ENCODE results near the gene SH3RF3. TPM values are rescaled to one million over a fixed set of nuclear protein-coding genes. Genes with fewer than 3 reads are reported as not detected.

Gene SH3RF3
- total and polyA plus RNA-seq, 10 of the 15 experiments (the other 5 are each of a cell fraction or from before 2014, with no cell fraction given): 0.08 to 8.8 (median 2.3) TPM

GRCh38 chr2:109507828-109508227 lies 378.8 kb downstream of the SH3RF3 start:
- no TSS peak for BruUV-seq (replicated peaks)
- TF ChIP-seq NFIC (IDR thresholded peaks at IDR 0.05; ENCODE audit: low read depth, low read length) (no peak), IRF3 (IDR thresholded peaks at IDR 0.05) (no peak), HDAC2 (IDR thresholded peaks at IDR 0.05) (no peak), CEBPB (IDR thresholded peaks at IDR 0.05; ENCODE audit: borderline replicate concordance in 1 of 2, low read depth in 2 of 2, low read length in 2 of 2) (no peak), IKZF1 (conservative IDR thresholded peaks at IDR 0.05) (no peak), NFXL1 (IDR thresholded peaks at IDR 0.05; ENCODE audit: borderline replicate concordance) (no peak), POLR2A (IDR thresholded peaks at IDR 0.05; ENCODE audit: low read depth, low read length) (no peak), YBX1 (IDR thresholded peaks at IDR 0.05) (no peak), SMAD1 (IDR thresholded peaks at IDR 0.05; ENCODE audit: low read depth, partially characterized antibody) (no peak), SUZ12 (IDR thresholded peaks at IDR 0.05; ENCODE audit: unreplicated experiment) (no peak)
- TF ChIP-seq, protein P1, sequence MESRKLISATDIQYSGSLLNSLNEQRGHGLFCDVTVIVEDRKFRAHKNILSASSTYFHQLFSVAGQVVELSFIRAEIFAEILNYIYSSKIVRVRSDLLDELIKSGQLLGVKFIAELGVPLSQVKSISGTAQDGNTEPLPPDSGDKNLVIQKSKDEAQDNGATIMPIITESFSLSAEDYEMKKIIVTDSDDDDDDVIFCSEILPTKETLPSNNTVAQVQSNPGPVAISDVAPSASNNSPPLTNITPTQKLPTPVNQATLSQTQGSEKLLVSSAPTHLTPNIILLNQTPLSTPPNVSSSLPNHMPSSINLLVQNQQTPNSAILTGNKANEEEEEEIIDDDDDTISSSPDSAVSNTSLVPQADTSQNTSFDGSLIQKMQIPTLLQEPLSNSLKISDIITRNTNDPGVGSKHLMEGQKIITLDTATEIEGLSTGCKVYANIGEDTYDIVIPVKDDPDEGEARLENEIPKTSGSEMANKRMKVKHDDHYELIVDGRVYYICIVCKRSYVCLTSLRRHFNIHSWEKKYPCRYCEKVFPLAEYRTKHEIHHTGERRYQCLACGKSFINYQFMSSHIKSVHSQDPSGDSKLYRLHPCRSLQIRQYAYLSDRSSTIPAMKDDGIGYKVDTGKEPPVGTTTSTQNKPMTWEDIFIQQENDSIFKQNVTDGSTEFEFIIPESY (IDR thresholded peaks at IDR 0.05): no peak
- TF ChIP-seq, protein P2, sequence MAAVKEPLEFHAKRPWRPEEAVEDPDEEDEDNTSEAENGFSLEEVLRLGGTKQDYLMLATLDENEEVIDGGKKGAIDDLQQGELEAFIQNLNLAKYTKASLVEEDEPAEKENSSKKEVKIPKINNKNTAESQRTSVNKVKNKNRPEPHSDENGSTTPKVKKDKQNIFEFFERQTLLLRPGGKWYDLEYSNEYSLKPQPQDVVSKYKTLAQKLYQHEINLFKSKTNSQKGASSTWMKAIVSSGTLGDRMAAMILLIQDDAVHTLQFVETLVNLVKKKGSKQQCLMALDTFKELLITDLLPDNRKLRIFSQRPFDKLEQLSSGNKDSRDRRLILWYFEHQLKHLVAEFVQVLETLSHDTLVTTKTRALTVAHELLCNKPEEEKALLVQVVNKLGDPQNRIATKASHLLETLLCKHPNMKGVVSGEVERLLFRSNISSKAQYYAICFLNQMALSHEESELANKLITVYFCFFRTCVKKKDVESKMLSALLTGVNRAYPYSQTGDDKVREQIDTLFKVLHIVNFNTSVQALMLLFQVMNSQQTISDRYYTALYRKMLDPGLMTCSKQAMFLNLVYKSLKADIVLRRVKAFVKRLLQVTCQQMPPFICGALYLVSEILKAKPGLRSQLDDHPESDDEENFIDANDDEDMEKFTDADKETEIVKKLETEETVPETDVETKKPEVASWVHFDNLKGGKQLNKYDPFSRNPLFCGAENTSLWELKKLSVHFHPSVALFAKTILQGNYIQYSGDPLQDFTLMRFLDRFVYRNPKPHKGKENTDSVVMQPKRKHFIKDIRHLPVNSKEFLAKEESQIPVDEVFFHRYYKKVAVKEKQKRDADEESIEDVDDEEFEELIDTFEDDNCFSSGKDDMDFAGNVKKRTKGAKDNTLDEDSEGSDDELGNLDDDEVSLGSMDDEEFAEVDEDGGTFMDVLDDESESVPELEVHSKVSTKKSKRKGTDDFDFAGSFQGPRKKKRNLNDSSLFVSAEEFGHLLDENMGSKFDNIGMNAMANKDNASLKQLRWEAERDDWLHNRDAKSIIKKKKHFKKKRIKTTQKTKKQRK (IDR thresholded peaks at IDR 0.05; ENCODE audit: low read depth, low read length): no peak
- TF ChIP-seq, protein P3, sequence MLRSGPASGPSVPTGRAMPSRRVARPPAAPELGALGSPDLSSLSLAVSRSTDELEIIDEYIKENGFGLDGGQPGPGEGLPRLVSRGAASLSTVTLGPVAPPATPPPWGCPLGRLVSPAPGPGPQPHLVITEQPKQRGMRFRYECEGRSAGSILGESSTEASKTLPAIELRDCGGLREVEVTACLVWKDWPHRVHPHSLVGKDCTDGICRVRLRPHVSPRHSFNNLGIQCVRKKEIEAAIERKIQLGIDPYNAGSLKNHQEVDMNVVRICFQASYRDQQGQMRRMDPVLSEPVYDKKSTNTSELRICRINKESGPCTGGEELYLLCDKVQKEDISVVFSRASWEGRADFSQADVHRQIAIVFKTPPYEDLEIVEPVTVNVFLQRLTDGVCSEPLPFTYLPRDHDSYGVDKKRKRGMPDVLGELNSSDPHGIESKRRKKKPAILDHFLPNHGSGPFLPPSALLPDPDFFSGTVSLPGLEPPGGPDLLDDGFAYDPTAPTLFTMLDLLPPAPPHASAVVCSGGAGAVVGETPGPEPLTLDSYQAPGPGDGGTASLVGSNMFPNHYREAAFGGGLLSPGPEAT (IDR thresholded peaks at IDR 0.05; ENCODE audit: low read depth): no peak
- FAIRE-seq (no peak), ATAC-seq (no peak), DNase-seq (ENCODE audit: low read depth, low spot score) (no peak)
- Histone ChIP-seq H3K9ac (ENCODE audit: control insufficient read depth, insufficient read depth, low read length) (no peak overlapping the region), H3K27ac (ENCODE audit: control insufficient read depth, insufficient read depth) (no peak overlapping the region), H3K4me1 (ENCODE audit: control insufficient read depth, insufficient read depth, low read length) (peaks cover 14% of the 10 kb centered on the region), H3K27me3 (replicated peaks in 1 of 2; ENCODE audit: control insufficient read depth in 2 of 2, insufficient read depth in 2 of 2, low read length in 1 of 2) (no peaks in the 10 kb centered on the region), H3K4me3 (no peak overlapping the region), H3K9me3 (replicated peaks; ENCODE audit: control insufficient read depth, insufficient read depth, low read length) (no peaks in the 10 kb centered on the region; the same call in 2 of the 3 replicates), H3K4me2 (ENCODE audit: control insufficient read depth, insufficient read depth) (no peak overlapping the region), H4K20me1 (ENCODE audit: control insufficient read depth, insufficient read depth) (no peaks in the 10 kb centered on the region), H3K36me3 (ENCODE audit: control insufficient read depth in 2 of 2, insufficient read depth in 2 of 2, low read length in 1 of 2) (no peaks in the 10 kb centered on the region), H3K79me2 (ENCODE audit: control insufficient read depth, insufficient read depth, low read length) (no peaks in the 10 kb centered on the region), H2AFZ (ENCODE audit: control insufficient read depth, low read depth, low read length) (no peak overlapping the region)
- in situ Hi-C loops (cut with MboI): loop anchor here (5.0 kb wide), 1 partner anchor 386 kb away; no protein-coding TSS in a partner anchor
- ChIA-PET SMC1A (ENCODE audit: uncharacterized antibody, unreplicated experiment) (interaction anchor here (0.6 to 4.3 kb wide), 7 partner anchors 11 to 380 kb away, joined by 3 to 44 read pairs (median 3); partner anchors contain the start of gene SH3RF3), RAD21 (ENCODE audit: unreplicated experiment) (no interaction called here), POLR2A (interaction anchor here (0.6 kb wide), 1 partner anchor 722 kb away, joined by 4 read pairs; no protein-coding TSS in a partner anchor), CTCF (interaction anchor here (0.6 to 1.6 kb wide), 7 partner anchors 11 to 652 kb away, joined by 3 to 4 read pairs (median 3); no protein-coding TSS in a partner anchor)
- 21% methylated on average over 6 of the region's 6 CpGs for WGBS (ENCODE audit: insufficient coverage, insufficient replicate concordance, low lambda C conversion rate, missing lambda C conversion rate)
- intact Hi-C loops (cut with micrococcal nuclease; ENCODE audit: unreplicated experiment): no loop called here

All from GM12878 (cell line).